HG03378 (cell line): ENCODE data around the gene RAI14.
A peak's percentile ranks its signal among the peaks of the same experiment; 100 is the strongest.
"Not testable (repeated sequence)": the region's sequence is repeated elsewhere in the genome, so short reads cannot be mapped to it uniquely, and the experiment has no call there.

Source experiments
- ATAC-seq: cut with Tn5 transposase; IDR thresholded peaks from one replicate; pipeline ENCODE4 v1.9.1; 2021; ENCODE audit warnings: mild to moderate bottlenecking, moderate library complexity; ENCODE audit not compliant: unreplicated experiment

Gene RAI14

GRCh38 chr5:34806532-34806931 lies 150.4 kb downstream of the RAI14 start:
- no peak for ATAC-seq

- no peak for ATAC-seq
These were observed 155.6 kb downstream of the RAI14 start for GRCh38 chr5:34811706-34812105.

- no peak for ATAC-seq
These were observed 157.4 kb downstream of the RAI14 start for GRCh38 chr5:34813509-34813908.

GRCh38 chr5:34817558-34818351 lies 161.6 kb downstream of the RAI14 start:
- ATAC-seq, result no peak

GRCh38 chr5:34818717-34819116 lies 162.6 kb downstream of the RAI14 start:
- no peak for ATAC-seq

DNA sequence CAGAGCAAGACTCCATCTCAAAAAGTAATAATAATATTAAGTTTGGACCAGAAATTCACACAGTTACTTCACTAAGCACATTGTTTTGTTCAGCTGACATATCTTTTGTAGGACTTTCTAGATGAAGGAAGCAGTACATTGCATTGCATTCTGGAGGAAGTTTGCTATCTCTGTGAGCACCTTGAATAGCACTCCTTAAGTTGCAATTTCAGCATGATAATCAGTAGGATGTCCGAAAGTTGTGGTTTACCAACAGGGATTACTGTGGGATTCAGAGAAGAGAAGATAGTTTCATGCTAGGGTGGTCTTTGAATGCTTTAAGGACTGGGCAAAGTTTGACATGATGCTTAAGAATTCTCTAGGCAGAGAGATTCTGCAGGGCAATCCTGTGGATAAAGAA lies 164.5 kb downstream of the RAI14 start:
- no peak for ATAC-seq

DNA sequence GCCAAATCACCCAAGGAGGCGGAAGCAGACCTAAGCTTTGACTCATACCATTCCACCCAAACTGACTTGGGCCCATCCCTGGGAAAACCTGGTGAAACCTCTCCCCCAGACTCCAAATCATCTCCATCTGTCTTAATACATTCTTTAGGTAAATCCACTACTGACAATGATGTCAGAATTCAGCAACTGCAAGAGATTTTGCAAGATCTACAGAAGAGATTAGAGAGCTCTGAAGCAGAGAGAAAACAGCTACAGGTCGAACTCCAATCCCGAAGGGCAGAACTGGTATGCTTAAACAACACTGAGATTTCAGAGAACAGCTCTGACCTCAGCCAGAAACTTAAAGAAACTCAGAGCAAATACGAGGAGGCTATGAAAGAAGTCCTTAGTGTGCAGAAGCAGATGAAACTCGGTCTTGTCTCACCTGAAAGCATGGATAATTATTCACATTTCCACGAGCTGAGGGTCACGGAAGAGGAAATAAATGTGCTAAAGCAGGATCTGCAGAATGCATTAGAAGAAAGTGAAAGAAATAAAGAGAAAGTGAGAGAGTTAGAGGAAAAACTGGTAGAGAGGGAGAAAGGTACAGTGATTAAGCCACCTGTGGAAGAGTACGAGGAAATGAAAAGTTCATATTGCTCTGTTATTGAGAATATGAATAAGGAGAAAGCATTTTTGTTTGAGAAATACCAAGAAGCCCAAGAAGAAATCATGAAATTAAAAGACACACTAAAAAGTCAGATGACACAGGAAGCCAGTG lies 167.0 kb downstream of the RAI14 start:
- no peak for ATAC-seq

DNA sequence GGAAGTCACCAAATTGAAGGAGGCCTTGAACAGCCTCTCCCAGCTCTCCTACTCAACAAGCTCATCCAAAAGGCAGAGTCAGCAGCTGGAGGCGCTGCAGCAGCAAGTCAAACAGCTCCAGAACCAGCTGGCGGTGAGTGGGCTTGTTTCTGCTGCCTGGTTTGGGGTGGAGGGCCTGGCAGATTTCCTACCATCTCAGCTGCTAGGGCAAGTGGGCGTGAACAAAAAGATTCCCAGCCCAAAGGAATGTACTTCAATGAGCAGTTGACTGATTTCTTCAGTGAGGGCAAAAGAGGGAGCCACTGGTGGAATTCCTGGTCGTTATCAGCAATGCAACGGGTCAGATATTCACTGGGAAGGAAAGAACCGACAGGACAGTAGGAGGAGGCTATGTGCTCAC lies 170.2 kb downstream of the RAI14 start:
- no peak for ATAC-seq

DNA sequence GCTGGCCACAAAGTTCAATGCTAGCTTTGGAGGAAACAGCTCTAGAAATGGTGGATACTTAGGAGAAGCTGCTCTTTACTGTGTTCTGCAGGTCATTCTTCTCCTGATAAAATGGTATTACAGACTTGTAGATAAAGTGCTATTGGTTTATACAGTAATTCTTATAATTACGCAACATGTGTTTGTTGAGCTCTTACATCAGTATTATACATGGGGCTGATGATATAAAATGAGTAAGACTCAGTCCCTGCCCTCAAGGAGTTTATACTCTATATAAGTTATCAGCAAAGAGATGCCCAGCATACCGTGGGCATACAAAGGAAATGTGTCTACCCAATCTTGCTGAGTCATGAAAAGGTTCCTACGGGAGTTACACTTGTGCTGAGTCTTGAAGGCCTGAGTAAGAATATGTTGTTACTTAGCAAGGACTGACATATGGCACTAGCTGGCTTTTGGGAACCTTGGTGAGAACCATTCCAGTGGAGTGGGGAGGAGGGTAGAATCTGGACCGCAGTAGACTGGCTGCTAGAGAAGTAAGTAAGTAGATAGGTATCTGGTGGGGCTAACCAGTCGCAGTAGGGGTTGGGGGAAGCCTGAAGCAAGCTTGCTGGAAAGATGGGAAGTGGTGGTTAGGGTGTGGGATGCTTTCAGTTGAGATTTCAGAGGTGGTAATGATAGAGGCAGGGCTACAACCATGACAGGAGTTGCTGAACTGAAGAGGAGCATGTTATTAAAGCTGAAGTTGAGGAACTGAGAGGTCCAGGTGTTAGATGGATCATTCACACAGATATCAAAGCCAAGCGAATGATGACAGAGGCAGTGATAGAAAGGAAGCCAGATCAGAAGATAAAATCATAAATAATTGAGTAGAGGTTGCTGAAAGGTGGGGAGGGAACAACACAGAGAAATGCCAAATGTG lies 171.7 kb downstream of the RAI14 start:
- ATAC-seq, result no peak

DNA sequence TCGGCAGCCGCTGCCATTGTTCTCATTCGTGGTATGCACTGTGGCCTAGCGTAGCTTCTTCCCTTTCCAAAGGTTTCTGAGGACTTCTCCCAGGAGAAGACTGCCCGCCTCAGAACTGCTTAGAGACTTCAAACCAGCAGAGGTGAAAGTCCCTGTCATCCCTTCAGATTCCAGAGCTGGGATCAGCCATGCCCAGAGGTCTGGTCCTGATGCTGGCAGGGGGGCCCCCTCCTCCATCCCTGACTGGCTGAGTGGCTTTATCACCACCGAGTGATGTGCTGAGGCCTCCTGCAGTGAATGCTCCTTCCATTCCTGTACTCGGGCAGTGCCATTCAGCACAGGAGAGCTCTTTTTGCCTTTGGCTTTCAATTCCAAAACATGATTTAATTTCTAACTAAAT lies 174.7 kb downstream of the RAI14 start:
- ATAC-seq, result not testable (repeated sequence)

GRCh38 chr5:34831303-34831702 lies 175.2 kb downstream of the RAI14 start:
- ATAC-seq, result no peak

- ATAC-seq, result no peak
These were observed 176.4 kb downstream of the RAI14 start for GRCh38 chr5:34832568-34832967.

DNA sequence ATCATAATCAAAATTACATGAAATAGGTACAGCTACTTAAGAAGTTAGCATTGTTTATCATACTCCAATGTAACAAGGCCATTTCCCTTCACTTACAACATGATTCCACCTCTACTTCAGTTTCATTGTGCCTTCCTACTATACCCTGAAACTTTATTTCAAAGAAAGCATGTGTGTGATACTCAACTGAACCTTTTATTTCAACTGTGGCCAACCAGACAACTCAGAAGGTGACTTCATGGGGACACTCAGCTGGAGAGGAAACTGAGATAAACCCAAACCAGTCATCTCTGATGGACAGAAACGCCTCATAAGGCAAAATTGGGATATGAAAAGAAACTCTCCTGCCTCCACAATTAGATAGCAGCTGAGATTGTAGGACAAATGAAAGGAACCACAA lies 177.0 kb downstream of the RAI14 start:
- ATAC-seq, result no peak

DNA sequence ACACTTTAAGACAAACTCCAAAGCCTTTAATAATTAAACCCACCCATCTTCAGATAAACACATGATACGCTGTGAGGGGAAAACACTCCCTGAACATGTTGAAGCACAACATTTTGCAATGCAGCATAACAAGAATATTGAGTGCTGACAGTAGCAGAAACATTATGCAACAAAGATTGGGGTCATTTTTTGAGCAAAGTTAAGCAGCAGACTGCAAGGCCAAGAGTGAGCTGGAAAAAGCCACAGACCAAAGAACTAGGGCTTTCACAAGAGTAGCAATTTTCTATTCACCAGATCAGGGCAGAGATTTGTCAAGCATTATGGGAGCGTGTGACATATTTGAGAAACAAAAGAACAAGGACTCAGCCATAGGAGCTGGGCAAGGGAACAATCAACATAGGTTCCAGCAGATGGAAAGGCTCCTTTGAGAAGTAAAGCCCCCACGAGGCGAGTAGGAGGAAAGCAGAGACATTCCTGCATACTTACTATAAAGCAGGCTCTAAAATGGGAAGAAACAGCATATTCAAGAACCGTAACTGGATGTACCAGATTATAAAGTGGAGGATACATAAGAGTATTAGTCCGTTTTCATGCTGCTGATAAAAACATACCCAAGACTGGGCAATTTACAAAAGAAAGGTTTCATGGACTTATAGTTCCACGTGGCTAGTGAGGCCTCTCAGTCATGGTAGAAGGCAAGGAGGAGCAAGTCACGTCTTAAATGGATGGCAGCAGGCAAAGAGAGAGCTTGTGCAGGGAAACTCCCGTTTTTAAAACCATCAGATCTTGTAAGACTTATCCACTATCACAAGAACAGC lies 178.1 kb downstream of the RAI14 start:
- ATAC-seq, result no peak

GRCh38 chr5:34834794-34835089 lies 178.6 kb downstream of the RAI14 start:
- no peak for ATAC-seq

DNA sequence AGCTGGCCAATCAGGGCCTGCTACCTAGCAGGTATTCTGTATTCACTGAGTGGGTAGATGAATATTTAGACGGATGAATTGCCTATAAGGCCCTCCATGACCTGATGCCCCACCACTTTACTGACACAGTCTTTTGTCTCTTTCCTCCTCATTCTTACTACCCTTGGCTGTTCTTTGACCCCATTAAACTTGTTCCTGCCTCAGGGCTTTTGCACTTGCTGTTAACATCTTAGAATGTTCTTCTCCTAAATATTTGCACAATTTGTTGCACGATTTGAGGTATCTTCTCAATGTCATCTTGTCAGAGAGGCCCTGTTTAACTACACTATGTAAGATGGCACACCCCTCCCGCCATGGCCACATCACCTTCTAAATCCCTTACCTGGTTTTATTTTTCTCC lies 179.5 kb downstream of the RAI14 start:
- ATAC-seq, result no peak

- peak; percentile 97 for ATAC-seq
These were observed 182.9 kb downstream of the RAI14 start, which contains the start of gene TTC23L for GRCh38 chr5:34838785-34839714. Gene TTC23L, plus strand, starts transcription at chr5:34839164. Its CDS starts 1,508 bp downstream, at chr5:34840672.

DNA sequence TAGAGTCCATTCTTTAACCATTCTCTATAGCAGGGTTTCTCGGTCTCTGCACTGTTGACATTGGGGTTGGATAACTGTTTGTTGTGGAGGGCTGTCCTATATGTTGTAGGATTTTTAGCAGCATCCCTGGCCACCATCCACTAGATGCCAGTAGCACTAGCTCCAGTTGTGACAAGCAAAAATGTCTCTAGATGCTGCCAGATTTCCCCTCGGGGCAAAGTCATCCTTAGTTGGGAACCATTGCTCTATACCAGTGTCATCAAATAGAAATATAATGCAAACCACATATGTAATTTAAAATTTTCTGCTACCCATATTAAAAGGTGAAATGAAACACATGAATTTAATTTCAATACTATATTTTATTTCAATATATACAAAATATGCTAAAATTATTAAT lies 185.7 kb downstream of the RAI14 start:
- no peak for ATAC-seq

DNA sequence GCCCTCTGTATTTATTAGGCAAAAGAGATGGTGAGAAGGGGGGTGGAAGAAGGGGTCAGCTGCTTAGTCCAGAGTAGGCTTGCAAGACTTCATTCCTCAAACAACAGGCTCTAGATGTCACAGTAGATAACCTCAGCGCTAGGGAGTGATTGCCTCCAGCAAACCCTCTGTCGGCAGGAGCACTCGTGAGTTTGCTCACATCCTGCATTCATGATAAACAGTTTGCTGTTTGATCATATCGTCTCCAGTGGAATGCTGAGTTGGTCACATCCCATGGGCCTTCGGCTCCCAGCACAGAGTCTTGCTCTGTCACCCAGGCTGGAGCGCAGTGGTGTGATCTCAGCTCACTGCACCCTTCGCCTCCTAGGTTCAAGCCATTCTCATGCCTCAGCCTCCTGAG lies 186.4 kb downstream of the RAI14 start:
- ATAC-seq, result no peak
